GM21367 (cell line): ENCODE data around the gene POC1A.
A peak's percentile ranks its signal among the peaks of the same experiment; 100 is the strongest.

Experiments used
- ATAC-seq: cut with Tn5 transposase; IDR thresholded peaks from one replicate; pipeline ENCODE4 v1.9.1; 2021; ENCODE audit not compliant: unreplicated experiment

POC1A gene

DNA sequence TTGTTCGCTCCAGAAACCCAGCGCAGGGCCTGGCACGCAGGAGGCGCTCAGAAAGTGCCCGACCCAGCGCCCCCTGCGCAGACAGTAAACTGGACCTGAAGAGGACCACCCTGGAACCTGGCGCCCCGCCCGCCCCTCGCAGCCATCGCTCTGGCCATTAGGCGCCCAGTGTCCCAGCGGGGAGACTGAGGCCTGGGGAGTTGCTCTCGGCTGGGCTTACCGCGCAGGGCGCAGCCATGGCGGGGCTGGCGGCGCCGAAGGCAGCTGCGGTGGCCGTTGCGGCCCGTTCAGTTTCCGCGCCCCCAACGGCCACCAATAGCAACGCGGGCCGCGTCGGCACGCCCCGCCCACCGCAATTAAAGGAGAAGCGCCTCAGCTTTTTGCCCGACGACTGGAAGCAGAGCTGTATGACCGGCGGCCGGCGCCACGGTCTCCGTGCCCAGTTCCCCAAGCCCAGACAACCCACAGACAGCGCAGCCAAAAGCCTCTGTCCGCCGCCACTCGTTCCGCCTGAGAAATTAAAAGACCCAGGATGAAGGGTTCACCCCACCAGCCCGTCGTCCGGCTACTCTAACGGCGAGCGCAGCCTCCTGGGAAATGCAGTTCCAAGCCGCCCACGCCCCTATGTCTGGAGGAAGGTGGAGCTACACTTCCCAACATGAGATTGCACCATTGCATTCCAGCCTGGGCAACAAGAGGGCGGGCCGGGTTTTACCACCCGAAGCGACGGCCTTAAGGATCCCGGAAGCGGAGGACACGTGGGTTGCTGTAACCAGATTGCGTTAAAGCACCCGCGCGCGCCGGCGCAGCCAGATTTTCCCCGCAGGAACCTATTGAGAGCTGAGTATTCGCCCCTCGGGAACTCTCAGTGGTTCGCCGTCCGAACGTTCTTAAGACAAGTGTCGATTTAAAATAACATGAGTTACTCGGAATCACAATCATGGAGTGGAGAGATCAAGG is at the start of gene POC1A:
Gene POC1A (minus strand): TSS at position 289 of the 960 bp plus-strand sequence. CDS start 51 bp downstream, at position 238.
- ATAC-seq = peak; percentile 74

DNA sequence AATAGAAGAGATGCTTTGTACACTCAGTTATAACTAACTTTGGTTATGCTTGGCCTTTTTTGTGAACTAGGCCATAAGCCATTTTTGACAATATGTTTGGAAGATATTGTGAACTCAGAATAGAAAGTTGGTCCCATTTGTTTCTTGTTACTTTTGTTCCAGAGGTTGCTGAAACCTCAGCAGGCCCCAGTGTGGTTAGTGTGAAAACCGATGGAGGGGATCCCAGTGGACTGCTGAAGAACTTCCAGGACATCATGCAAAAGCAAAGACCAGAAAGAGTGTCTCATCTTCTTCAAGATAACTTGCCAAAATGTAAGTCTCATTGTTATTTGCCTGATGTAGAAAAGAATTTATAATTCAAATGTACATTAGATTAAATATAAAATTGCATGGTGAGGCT is 49.5 kb upstream of the POC1A start:
- ATAC-seq = no peak

- ATAC-seq = no peak
Observed at GRCh38 chr3:52202384-52203077, 48.3 kb upstream of the POC1A start.

DNA sequence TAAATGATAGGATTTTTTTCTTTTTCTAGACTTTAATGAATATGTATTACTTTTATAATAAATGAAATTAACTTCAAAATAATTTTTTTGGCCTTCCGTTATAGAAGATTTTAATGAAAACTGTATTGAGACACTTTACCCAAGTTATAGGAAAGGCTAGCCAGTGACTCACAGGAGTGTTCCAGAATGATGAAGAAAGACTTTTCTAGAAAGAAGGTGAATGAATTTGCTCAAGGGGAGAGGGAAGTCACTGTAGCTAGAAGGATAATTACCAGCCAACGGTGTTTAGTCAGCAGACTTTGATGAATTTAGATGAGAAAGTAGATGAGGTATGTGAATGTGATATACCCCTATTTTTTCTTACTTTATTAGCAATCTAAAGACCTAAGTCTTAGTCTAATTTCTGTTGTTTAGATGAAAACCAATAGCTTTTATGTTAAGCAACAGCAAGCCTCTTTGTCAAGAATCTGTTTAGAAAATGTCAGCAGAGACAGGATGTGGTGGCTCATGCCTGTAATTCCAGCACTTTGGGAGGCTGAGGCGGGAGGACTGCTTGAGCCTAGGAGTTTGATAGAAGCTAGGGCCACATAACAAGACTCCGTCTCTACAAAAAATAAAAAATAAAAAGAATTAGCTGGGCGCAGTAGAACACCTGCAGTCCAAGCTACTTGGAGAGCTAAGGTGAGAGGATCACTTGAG is 46.9 kb upstream of the POC1A start:
- no peak for ATAC-seq

GRCh38 chr3:52198643-52199608 is 44.7 kb upstream of the POC1A start:
- ATAC-seq = no peak

DNA sequence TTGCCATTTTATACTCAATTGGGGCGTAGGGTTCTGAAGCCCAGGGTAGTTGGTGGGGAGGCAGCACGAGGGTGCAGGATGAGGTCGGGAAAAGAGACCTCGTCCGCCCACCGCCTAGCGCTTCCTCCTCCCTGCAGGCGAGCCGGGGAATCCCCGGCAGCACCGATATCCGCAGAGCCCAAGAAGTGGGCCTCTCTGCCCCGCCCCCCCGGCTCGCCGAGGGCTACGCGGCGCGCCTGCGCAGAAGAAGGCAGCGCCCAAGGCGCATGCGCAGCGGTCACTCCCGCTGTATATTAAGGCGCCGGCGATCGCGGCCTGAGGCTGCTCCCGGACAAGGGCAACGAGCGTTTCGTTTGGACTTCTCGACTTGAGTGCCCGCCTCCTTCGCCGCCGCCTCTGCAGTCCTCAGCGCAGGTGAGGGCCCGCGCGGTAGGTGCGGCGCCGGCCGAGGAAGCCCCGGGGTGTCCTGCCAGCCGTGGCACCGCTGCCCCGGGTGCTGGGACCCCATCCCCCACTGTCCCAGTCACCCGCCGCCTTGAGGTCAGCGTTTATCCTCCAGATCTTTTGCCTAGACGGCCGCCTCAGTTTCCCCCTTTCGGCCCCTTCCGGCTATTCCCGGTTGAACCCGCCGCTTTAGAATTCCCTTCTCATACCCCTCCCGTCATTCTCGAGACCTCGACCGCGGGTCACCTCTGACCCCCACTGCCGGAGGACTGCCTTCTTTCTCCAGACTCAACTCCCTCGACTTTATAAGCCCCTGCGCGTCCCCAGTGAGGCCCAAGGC is 43.8 kb upstream of the POC1A start, which contains the start of gene ALAS1:
Gene ALAS1 (plus strand): TSS at position 319 of the 784 bp plus-strand sequence. CDS start 1,082 bp downstream, outside the sequence.
- peak; percentile 60 for ATAC-seq

GRCh38 chr3:52197499-52197841 is 43.2 kb upstream of the POC1A start:
- ATAC-seq = no peak

DNA sequence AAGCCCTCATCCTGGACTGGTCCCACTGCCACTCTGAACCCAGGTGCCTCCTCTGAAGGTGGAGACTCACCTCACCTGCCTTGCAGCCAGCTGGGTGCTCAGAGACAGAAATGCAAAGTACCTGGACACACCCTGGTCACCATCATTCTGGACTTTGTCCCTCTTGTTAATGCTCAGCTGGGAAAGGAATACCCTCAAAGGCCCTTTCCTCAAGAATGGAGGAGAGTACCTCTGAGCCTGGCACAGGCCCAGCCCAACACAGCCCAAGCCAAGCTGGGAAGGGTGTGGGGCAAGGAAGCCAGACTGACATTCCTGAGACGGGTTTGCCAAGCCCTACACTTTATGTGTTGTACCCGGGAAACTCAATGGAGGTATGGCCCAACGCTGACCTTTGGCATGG is 42.8 kb upstream of the POC1A start:
- ATAC-seq = no peak

- ATAC-seq = no peak
Observed at GRCh38 chr3:52195823-52196331, 41.7 kb upstream of the POC1A start.

DNA sequence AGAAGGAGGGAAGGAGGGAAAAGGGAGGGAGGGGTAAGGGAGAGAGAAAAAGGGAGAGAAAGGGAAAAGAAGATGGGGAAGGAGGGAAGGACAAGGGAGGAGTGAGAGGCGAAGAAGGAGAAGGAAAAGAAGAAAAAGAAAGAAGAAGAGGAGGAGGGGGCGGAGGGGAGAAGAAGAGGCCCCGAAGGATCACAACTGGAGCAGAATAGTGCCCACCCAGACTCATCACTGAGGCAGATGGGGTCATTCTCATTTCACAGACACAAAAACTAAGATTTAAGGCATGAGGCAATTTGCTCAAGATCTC is 41.0 kb upstream of the POC1A start:
- ATAC-seq = no peak

GRCh38 chr3:52194485-52195290 is 40.5 kb upstream of the POC1A start:
- ATAC-seq = no peak

- ATAC-seq = no peak
Observed at GRCh38 chr3:52193065-52193464, 38.8 kb upstream of the POC1A start.

DNA sequence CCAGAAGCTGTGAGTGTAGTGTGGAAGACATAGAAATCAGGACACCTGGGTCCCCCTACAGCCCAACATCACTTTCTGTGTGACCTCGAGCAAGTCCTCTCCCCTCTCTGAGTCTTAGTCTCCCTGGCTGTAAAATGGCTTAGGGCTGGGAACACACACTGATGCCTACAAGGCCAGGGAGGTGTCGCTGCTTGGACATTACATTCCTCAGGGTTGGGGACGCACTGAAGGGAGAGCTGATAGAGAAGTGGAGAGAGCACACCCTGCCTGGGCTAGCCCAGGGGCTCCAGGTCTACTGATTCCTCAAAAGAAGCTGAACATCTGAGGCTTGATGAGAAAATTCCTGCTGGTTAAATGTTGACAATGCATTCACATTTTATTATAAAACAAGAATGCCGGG is 37.4 kb upstream of the POC1A start:
- ATAC-seq = no peak

GRCh38 chr3:52190294-52191074 is 36.3 kb upstream of the POC1A start:
- ATAC-seq = no peak

GRCh38 chr3:52188556-52188955 is 34.3 kb upstream of the POC1A start:
- no peak for ATAC-seq

DNA sequence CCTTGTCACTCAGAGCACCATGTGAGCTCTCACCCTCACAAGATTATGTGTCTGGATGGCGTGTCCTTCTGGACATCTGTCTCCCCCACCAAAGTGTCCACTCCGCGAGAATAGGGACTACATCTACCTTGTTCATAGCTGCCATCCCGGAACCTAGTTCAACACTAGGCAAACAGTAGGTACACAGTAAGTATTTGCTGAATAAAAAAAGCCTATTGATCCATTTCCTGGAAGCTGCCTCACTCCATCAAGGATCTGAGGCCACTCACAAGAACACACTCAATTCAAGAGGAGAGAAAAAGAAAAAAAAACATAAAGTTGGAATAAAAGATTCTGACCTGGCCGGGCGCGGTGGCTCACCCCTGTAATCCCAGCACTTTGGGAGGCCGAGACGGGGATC is 32.5 kb upstream of the POC1A start:
- ATAC-seq = no peak

- ATAC-seq = no peak
Observed at GRCh38 chr3:52185837-52186236, 31.6 kb upstream of the POC1A start.

DNA sequence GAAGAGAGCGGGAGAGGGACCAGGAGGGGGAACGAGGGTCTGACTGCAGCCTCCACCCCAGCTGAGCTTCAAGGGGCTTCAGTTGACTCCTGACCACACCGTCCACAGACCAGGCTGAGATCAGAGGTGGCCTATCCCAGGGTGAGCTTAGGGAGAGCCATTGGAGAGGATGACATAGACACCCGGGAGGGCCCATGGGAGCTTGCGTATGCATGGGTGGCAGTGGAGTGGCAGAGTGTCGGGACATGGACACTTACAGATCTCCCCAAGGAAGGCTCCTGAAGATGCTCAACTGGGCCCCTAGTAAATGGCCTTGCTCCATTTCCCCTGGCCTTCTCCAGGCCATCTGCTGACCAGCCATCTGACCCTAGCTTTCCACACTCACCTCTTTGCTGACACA is 31.1 kb upstream of the POC1A start:
- no peak for ATAC-seq
